GM23338 (cell line): ENCODE results near the gene PRR27. TPM values are rescaled to one million over a fixed set of nuclear protein-coding genes. Genes with fewer than 3 reads are reported as not detected.

Experiments
- ATAC-seq: fragments of 200-7000 bp; cut with Tn5 transposase; 3 replicates; pipeline ENCODE4 v1.9.1; 2020
- DNase-seq: peaks from one replicate; pipeline ENCODE4 v3.0.0-alpha.2; 2015; ENCODE audit warnings: low spot score
- H2AFZ ChIP-seq: fragments of 200-600 bp; sonication (generic); 2 replicates; pipeline ENCODE4 v1.8.0; 2016; ENCODE audit warnings: antibody characterized with exemption, mild to moderate bottlenecking, moderate library complexity
- H3F3A ChIP-seq: fragments of 200-600 bp; sonication (generic); replicated peaks from 2 replicates; pipeline ENCODE4 v1.8.0; 2017; ENCODE audit warnings: antibody characterized with exemption, mixed run types, low read depth
- H3K27ac ChIP-seq: fragments of 200-600 bp; sonication (generic); 2 replicates; pipeline ENCODE4 v1.6.1; 2016; ENCODE audit warnings: low read depth
- H3K27me3 ChIP-seq: fragments of 200-600 bp; sonication (generic); 2 replicates; pipeline ENCODE4 v1.8.0; 2016; ENCODE audit warnings: mild to moderate bottlenecking, mixed run types, moderate library complexity; ENCODE audit not compliant: insufficient read depth
- H3K36me3 ChIP-seq: fragments of 200-600 bp; sonication (generic); 2 replicates; pipeline ENCODE4 v1.8.0; 2016; ENCODE audit warnings: mild to moderate bottlenecking; ENCODE audit not compliant: insufficient read depth
- H3K4me1 ChIP-seq: fragments of 200-600 bp; sonication (generic); 2 replicates; pipeline ENCODE4 v1.8.0; 2016; ENCODE audit warnings: mild to moderate bottlenecking, moderate library complexity; ENCODE audit not compliant: insufficient read depth
- H3K4me2 ChIP-seq: fragments of 200-600 bp; sonication (generic); 2 replicates; pipeline ENCODE4 v1.7.1; 2017; ENCODE audit warnings: mixed run types
- H3K4me3 ChIP-seq: fragments of 200-600 bp; sonication (generic); 2 replicates; pipeline ENCODE4 v1.6.1; 2016; ENCODE audit warnings: mixed run types
- H3K79me2 ChIP-seq: fragments of 200-600 bp; sonication (generic); replicated peaks from 2 replicates; pipeline ENCODE4 v1.8.0; 2017; ENCODE audit warnings: mild to moderate bottlenecking; ENCODE audit not compliant: insufficient read depth
- H3K9me2 ChIP-seq: fragments of 200-600 bp; sonication (generic); 2 replicates; pipeline ENCODE4 v1.8.0; 2017; ENCODE audit not compliant: insufficient read depth
- H4K20me1 ChIP-seq: fragments of 200-600 bp; sonication (generic); replicated peaks from 2 replicates; pipeline ENCODE4 v1.8.0; 2017; ENCODE audit warnings: mild to moderate bottlenecking; ENCODE audit not compliant: insufficient read depth
- H3K27ac Mint-ChIP-seq: 2 replicates; pipeline ENCODE4 v1.8.0; 2020; ENCODE audit warnings: inconsistent platforms, mild to moderate bottlenecking, moderate library complexity, mixed read lengths
- H3K27me3 Mint-ChIP-seq: 3 replicates; pipeline ENCODE4 v1.8.0; 2022; ENCODE audit warnings: low read depth, mild to moderate bottlenecking, moderate library complexity, mixed read lengths, inconsistent platforms; ENCODE audit not compliant: insufficient read depth, poor library complexity
- H3K36me3 Mint-ChIP-seq: 3 replicates; pipeline ENCODE4 v1.8.0; 2021; ENCODE audit warnings: low read depth, mild to moderate bottlenecking, inconsistent platforms, moderate library complexity, mixed read lengths
- H3K4me1 Mint-ChIP-seq: 3 replicates; pipeline ENCODE4 v1.8.0; 2020; ENCODE audit warnings: mild to moderate bottlenecking, inconsistent platforms, mixed read lengths
- H3K4me3 Mint-ChIP-seq: 3 replicates; pipeline ENCODE4 v1.8.0; 2021; ENCODE audit warnings: moderate library complexity, mild to moderate bottlenecking, inconsistent platforms, mixed read lengths
- H3K9me3 Mint-ChIP-seq: 3 replicates; pipeline ENCODE4 v1.8.0; 2020; ENCODE audit warnings: moderate library complexity, mild to moderate bottlenecking, inconsistent platforms, mixed read lengths
- CREB1 ChIP-seq: fragments of 250-450 bp; sonication (Bioruptor Pico); IDR thresholded peaks from 2 replicates; pipeline ENCODE4 v1.5.0; 2020; ENCODE audit warnings: low read depth, mild to moderate bottlenecking, moderate library complexity
- CTCF ChIP-seq, 2 experiments: fragments of 200-600 bp in 1 of 2; sonication (generic) in 1 of 2; conservative IDR thresholded peaks; 2 replicates each; pipeline versions ENCODE4 v1.5.1 to v1.6.1; 2016 to 2017; ENCODE audit warnings: antibody characterized with exemption in 2 of 2, low read depth in 2 of 2, mild to moderate bottlenecking in 2 of 2, moderate library complexity in 1 of 2
- ETS1 ChIP-seq: IDR thresholded peaks from 2 replicates; pipeline ENCODE4 v1.6.1; 2016; ENCODE audit warnings: antibody characterized with exemption
- EZH2 ChIP-seq: fragments of 200-600 bp; sonication (generic); IDR thresholded peaks from one replicate; pipeline ENCODE4 v1.8.0; 2017; ENCODE audit warnings: antibody characterized with exemption, mild to moderate bottlenecking, low read depth; ENCODE audit not compliant: unreplicated experiment
- EZH2phosphoT487 ChIP-seq: fragments of 200-600 bp; sonication (generic); IDR thresholded peaks from one replicate; pipeline ENCODE4 v1.8.1; 2018; ENCODE audit warnings: antibody characterized with exemption; ENCODE audit not compliant: unreplicated experiment
- JUNB ChIP-seq: IDR thresholded peaks from one replicate; pipeline ENCODE4 v1.6.1; 2016; ENCODE audit warnings: antibody characterized with exemption; ENCODE audit not compliant: unreplicated experiment
- NANOG ChIP-seq: IDR thresholded peaks from 2 replicates; pipeline ENCODE4 v1.6.1; 2016; ENCODE audit warnings: antibody characterized with exemption, borderline replicate concordance
- POLR2AphosphoS5 ChIP-seq: IDR thresholded peaks from 2 replicates; pipeline ENCODE4 v1.6.1; 2016; ENCODE audit warnings: antibody characterized with exemption, low read depth
- REST ChIP-seq: IDR thresholded peaks from one replicate; pipeline ENCODE4 v1.6.1; 2018; ENCODE audit warnings: antibody characterized with exemption; ENCODE audit not compliant: unreplicated experiment
- STAT1 ChIP-seq: IDR thresholded peaks from one replicate; pipeline ENCODE4 v1.6.1; 2016; ENCODE audit warnings: antibody characterized with exemption; ENCODE audit not compliant: unreplicated experiment
- ZNF114 ChIP-seq: fragments of 250-450 bp; sonication (Bioruptor Pico); IDR thresholded peaks from 2 replicates; pipeline ENCODE4 v1.5.0; 2020; ENCODE audit warnings: mild to moderate bottlenecking, moderate library complexity
- ZNF331 ChIP-seq: fragments of 250-450 bp; sonication (Bioruptor Pico); IDR thresholded peaks from 2 replicates; pipeline ENCODE4 v1.5.0; 2020; ENCODE audit warnings: low read depth, mild to moderate bottlenecking, moderate library complexity
- ZNF462 ChIP-seq: fragments of 250-450 bp; sonication (Bioruptor Pico); IDR thresholded peaks from 2 replicates; pipeline ENCODE4 v1.5.0; 2020; ENCODE audit warnings: mild to moderate bottlenecking, moderate library complexity
- polyA plus RNA-seq: library from polyadenylated mRNA; unstranded; fragments of >200 nt; fragmentation: Nextera tagmentation; extraction: Ambion mirVana; gene quantifications from 2 replicates; pipeline ENCODE4 v1.2.1, GENCODE V29; 2016
- total RNA-seq: library from RNA; depleted of rRNA; stranded (reverse); fragments of >200 nt; shearing (Covaris generic); gene quantifications from 2 replicates; pipeline ENCODE4 v1.2.3, GENCODE V29; 2014

PRR27 gene
- total and polyA plus RNA-seq, 2 experiments from 2014 or later: not detected

GRCh38 chr4:70133473-70133872 lies 20.6 kb upstream of the PRR27 start:
- TF ChIP-seq ZNF462 (CRISPR knock-in tag) (no peak), ZNF114 (CRISPR knock-in tag) (no peak), STAT1 (no peak), EZH2 (no peak), EZH2phosphoT487 (no peak), NANOG (no peak), POLR2AphosphoS5 (no peak), CREB1 (CRISPR knock-in tag) (no peak), ETS1 (no peak), REST (no peak), JUNB (no peak), CTCF (conservative IDR thresholded peaks at IDR 0.05; ENCODE audit: low read depth in 2 of 2) (no peak), ZNF331 (CRISPR knock-in tag) (no peak)
- no peaks in the 10 kb centered on the region for H3K9me3 Mint-ChIP-seq
- no peak overlapping the region for H3K27ac Mint-ChIP-seq
- DNase-seq: peak; percentile 8
- H3K4me3 Mint-ChIP-seq: no peak overlapping the region
- Histone ChIP-seq H3K4me3 (no peak overlapping the region), H3F3A (no peaks in the 10 kb centered on the region), H3K4me2 (no peak overlapping the region), H3K79me2 (no peaks in the 10 kb centered on the region), H3K4me1 (no peaks in the 10 kb centered on the region), H4K20me1 (no peaks in the 10 kb centered on the region), H3K27ac (no peak overlapping the region), H3K9me2 (no peaks in the 10 kb centered on the region), H2AFZ (no peak overlapping the region), H3K36me3 (no peaks in the 10 kb centered on the region), H3K27me3 (no peaks in the 10 kb centered on the region)
- no peaks in the 10 kb centered on the region for H3K4me1 Mint-ChIP-seq
- peak; percentile 65 for ATAC-seq
- no peaks in the 10 kb centered on the region for H3K36me3 Mint-ChIP-seq
- H3K27me3 Mint-ChIP-seq: no peaks in the 10 kb centered on the region
